Fibroblast of gingiva (primary cell): ENCODE measurements around the gene ARID5B.

Experiments used
- DNase-seq: peaks from one replicate; pipeline ENCODE4 v3.0.0-alpha.2; 2011; ENCODE audit warnings: low read depth

ARID5B gene

GRCh38 chr10:62053860-62054259, 152.4 kb downstream of the ARID5B start:
- DNase-seq: no peak

DNA sequence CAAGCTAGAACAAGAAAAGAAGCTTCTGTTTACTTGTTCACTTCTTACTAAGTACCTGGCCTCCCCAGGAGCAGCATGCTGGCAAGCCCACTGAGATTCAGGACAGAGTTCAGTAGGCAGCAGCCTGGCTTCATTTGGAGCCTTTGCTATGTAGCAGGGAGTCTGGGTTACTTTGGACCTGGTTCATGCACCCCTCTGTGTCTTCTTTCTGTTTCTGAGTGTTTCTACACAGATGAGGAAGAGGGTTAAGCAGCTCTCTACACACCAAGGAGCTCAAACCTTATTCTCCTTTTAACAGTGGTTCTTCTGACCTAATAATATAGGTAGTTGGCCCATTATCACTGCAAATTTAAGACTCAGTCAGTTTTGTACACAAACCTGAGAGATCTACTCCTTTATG, 152.9 kb downstream of the ARID5B start:
- DNase-seq: no peak

- DNase-seq: no peak
Measured at GRCh38 chr10:62054830-62055229, 153.3 kb downstream of the ARID5B start.

DNA sequence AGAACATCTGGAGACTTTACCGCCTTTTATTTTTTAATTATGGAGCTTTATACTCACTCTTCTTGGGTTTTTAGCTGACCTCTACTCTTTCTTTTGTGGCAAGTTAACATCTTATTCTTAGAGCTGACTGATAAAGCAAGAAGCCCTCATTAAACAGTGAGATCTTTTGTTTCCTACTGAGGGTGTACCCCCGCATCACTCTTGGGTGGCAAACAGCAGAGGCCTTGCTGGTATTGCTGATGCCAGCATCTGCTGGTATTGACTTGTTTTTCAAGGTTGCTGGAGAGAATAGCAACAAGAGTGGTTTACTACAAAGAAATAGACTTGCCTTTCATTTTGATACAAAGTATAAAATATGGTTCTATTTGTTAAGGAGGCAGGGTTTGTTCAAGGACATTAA, 154.7 kb downstream of the ARID5B start:
- DNase-seq: no peak

- DNase-seq: peak; percentile 50
Measured at GRCh38 chr10:62056698-62057097, 155.2 kb downstream of the ARID5B start.

DNA sequence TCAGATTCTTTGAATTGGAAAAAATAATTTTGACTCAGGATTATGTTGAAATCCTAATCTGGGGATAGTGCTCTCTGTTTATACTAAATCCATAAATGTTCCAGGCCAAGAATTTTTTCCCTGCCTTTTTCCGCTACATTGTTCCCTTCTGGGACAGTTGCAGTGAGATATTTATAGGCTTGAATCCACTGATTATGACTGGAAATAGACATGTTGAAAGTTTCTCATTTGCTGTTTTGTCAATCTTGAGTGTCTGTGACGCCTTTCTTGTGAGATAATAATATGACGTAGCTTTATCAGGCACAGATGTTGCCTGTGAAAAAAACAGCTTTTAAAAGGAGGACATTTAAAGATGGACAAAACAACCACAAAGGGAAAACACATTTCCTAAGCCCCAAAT, 155.9 kb downstream of the ARID5B start:
- peak; percentile 82 for DNase-seq

GRCh38 chr10:62057850-62058249, 156.4 kb downstream of the ARID5B start:
- DNase-seq: no peak

- no peak for DNase-seq
Measured at GRCh38 chr10:62058476-62058875, 157.0 kb downstream of the ARID5B start.

DNA sequence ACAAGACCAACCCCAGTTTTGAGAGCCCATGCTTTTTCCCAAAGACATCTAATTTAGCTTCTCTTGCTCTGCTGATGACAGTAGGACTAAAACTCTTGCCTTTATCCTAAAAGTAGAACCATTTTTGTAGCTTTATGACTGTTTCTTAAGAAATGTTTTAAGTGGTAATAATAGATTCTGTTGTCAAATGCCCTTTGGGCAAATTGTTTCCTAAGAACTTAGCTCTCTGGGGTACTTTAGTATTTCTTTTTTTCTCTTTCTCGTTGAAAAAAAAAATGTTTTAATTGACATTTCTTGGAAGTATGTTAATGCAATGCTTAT, 157.4 kb downstream of the ARID5B start:
- no peak for DNase-seq

DNA sequence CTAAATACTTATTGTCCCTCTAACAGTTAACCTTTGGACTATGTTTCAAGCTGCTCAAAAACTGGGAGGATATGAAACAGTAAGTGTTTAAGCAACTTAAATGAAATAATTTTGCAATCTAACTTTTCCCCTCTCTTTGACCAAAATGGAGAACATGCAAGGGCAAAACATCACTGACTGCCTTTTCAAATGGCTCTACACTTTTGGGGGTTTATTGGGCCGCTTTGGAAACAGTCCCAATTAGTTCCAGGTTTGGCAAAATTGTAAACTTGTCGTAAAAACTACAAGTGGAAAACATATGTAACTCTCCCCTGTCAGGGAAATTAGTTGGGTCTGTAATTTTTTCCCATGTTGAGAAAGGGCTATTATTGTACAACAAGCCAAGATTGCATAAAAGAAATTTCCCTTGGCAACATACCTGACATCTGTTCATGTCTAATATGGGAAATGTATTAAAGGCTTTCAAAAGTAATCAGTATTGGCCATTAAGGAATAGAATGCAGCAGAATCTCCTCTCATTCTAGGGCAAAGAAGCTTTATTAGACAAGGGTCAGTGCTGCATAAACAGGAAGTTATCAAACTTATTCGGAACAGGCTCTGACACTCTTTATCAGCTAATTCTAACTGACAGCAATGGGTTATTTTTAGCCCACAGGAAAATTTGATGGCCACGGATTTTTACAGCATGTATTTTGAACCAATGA, 157.9 kb downstream of the ARID5B start:
- DNase-seq: peak; percentile 87

- DNase-seq: no peak
Measured at GRCh38 chr10:62062028-62062427, 160.5 kb downstream of the ARID5B start.

- peak; percentile 79 for DNase-seq
Measured at GRCh38 chr10:62062752-62063512, 161.4 kb downstream of the ARID5B start.

DNA sequence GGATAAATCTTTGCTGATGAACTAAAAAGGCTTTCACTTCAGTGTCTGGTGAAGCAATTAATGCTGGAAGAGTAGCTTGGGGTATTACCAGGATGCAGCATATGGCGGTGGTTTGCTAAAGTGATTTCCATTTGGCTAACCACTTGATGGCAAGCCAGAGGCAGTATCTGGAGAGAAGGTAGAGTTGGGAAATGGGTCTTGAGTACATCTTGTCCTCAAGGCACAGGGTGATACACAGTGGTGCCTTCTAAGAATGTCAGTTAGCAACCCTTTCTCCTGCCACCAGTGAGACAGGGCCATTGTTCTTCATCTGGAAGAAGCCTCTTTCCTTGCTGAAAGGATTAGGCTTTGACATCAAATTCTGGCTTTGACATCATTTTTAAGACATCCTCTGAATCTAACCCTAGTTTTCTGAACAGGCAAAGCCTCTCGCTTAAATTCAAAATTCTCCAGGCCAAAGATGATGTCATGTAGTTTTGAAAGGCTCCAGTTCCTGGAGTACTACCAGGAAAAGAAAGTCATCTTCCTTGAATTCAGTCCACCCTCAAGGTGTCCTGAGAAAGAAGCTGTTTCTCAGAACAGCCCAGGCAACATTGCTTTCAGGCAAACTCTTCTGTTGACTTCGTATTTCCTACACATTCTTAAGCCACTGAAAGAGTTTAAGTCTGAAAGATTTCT, 162.4 kb downstream of the ARID5B start:
- DNase-seq: peak; percentile 93

- no peak for DNase-seq
Measured at GRCh38 chr10:62067560-62067959, 166.1 kb downstream of the ARID5B start.

- DNase-seq: no peak
Measured at GRCh38 chr10:62068464-62068863, 167.0 kb downstream of the ARID5B start.

GRCh38 chr10:62069452-62070178, 168.1 kb downstream of the ARID5B start:
- DNase-seq: no peak

DNA sequence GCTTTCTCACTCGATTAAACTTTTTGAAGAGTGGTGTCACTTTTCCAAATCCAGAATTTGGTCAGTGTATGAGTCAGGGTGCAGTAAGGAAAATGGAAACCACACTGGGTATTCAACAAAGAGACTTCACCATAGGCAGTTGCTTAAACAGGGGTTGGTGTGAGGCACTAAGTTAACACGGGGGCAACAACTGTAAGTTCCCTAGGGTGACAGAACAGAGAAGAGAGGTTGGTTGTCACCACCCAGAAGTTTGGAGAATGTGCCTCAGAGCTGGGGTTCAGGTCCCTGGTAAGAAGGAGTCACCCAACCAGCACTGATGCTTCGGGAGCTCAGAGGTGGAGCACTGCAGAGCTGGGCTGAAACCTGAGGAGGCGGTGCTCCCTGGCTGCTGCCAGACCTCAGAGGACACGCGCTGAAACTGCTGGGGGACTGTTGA, 170.4 kb downstream of the ARID5B start:
- DNase-seq: no peak

DNA sequence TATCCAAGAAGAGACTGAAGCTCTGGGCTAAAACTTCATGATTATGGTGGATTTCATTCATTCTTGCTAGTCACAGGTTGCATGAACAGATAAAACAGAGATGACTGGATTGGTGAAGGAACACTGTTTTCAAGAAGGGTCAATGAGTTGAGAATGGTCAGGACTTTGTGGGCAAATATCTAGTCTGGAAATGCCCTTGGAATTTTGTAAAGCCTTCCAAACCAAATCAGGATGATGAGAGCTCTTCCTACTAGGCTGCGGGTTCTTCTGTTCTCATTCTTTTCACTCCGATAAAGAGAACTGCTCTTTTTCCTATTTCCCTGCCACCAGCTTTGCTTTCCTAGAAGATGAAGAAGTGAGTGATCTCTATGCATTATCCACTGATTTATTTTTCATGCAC, 171.4 kb downstream of the ARID5B start:
- no peak for DNase-seq

GRCh38 chr10:62073429-62073828, 171.9 kb downstream of the ARID5B start:
- peak; percentile 61 for DNase-seq

- no peak for DNase-seq
Measured at GRCh38 chr10:62075414-62075813, 173.9 kb downstream of the ARID5B start.

GRCh38 chr10:62075912-62076311, 174.4 kb downstream of the ARID5B start:
- no peak for DNase-seq

GRCh38 chr10:62076891-62077290, 175.4 kb downstream of the ARID5B start:
- DNase-seq: peak; percentile 79
